Heart right ventricle (tissue), 16 donors: ENCODE measurements around the gene GPT2. TPM values are rescaled to one million over a fixed set of nuclear protein-coding genes. Genes with fewer than 3 reads are reported as not detected.

Experiments used
- ATAC-seq, 8 donors: fragments of 200-7000 bp; cut with Tn5 transposase; one replicate each; pipeline ENCODE4 v1.9.1; 2020; ENCODE audit warnings: mild to moderate bottlenecking in 8 of 8, moderate library complexity in 8 of 8, moderate number of reproducible peaks in 1 of 8
- DNase-seq, 2 donors: peaks; one replicate each; pipeline ENCODE4 v3.0.0-alpha.2; 2020
- H3K27ac ChIP-seq, 10 donors: fragments of 200-600 bp; sonication (generic) in 2 of 10; one replicate each; pipeline versions ENCODE4 v1.5.0 to v1.8.0; 2020 to 2022; ENCODE audit warnings: mild to moderate bottlenecking in 3 of 10
- H3K27me3 ChIP-seq, 7 donors: fragments of 200-600 bp; one replicate each; pipeline ENCODE4 v1.8.0; 2021 to 2022; ENCODE audit warnings: mild to moderate bottlenecking in 2 of 7
- H3K36me3 ChIP-seq, 9 donors: fragments of 200-600 bp; sonication (generic) in 1 of 9; one replicate each; pipeline versions ENCODE4 v1.5.0 to v1.8.0; 2020 to 2022; ENCODE audit warnings: mild to moderate bottlenecking in 2 of 9
- H3K4me1 ChIP-seq, 9 donors: fragments of 200-600 bp; sonication (generic) in 1 of 9; one replicate each; pipeline versions ENCODE4 v1.5.0 to v1.8.0; 2020 to 2022; ENCODE audit warnings: mild to moderate bottlenecking in 4 of 9
- H3K4me3 ChIP-seq, 10 donors: fragments of 200-600 bp; sonication (generic) in 2 of 10; one replicate each; pipeline versions ENCODE4 v1.5.0 to v1.8.0; 2020 to 2022; ENCODE audit warnings: mild to moderate bottlenecking in 7 of 10, moderate library complexity in 2 of 10
- H3K9me3 ChIP-seq, 11 donors: fragments of 200-600 bp in 10 of 11; sonication (generic) in 2 of 11; one replicate each; pipeline versions ENCODE4 v1.5.0 to v1.8.0; 2013 to 2022; ENCODE audit warnings: mild to moderate bottlenecking in 2 of 11, control low read depth in 1 of 11, moderate library complexity in 1 of 11
- WGBS, 2 donors: extraction: QIAGEN DNeasy Blood & Tissue Kit; methylation state at CpG; one replicate each; pipeline ENCODE4 v1.1.7; 2013; ENCODE audit warnings: inconsistent platforms in 1 of 2; 5-methylcytosine and 5-hydroxymethylcytosine counted together
- intact Hi-C, 10 donors: fragments of 100-400 bp; cut with DNase I; formaldehyde crosslinking; loops; one replicate each; pipeline versions ENCODE4 v1.11.1 to v1.14.2; 2022
- polyA plus RNA-seq, 2 donors: library from polyadenylated mRNA; stranded (reverse); fragments of 200-250 nt; gene quantifications; one replicate each; pipeline ENCODE4 v1.2.3, GENCODE V29; 2013
- total RNA-seq, 10 donors: library from RNA; stranded (reverse); fragmentation: NEBNext Ultra II Directional in 3 of 10; extraction: Animal tissue kit (Norgen Biotek cat#: 25700) in 3 of 10; gene quantifications; one replicate each; pipeline versions ENCODE4 v1.2.1 to v1.2.4, GENCODE V29; 2021 to 2023
- TF ChIP-seq, protein P1 (sequence below), 9 donors: fragments of 200-600 bp; sonication (generic) in 2 of 9; IDR thresholded peaks; one replicate each; pipeline versions ENCODE4 v1.5.0 to v1.8.0; 2021 to 2022; ENCODE audit warnings: antibody characterized with exemption in 9 of 9, mild to moderate bottlenecking in 5 of 9, moderate library complexity in 1 of 9
- donor health status: Arrhythmogenic right ventricular cardiomyopathy.
- donor health status: ischemic (EF 13 %, LVEDD 7.1; RV severe dilation, severe dysfunction).
- donor health status: healthy with polysubstance abuse.
- donor health status: DM: no; HTN: yes; CAD: no.
- donor health status: DM: no; HTN: no; CAD: no.
- donor health status: ischemic (EF 25% LVEDD 6.9; RV normal size, moderate dysfunction).
- donor health status: ischemic (EF 25% LVEDD 5.7; RV mildly dilated, moderate dysfunction).
- donor health status: healthy.
- donor health status: DM: yes; HTN: yes; CAD: no.
- donor health status: Ischemic cardiomyopathy.
- donor health status: ischemic (EF 35%, LVEDD 5.7; RV mildly dilated, moderate dysfunction).
- donor health status: nonischemic (EF 11% LVEDD 7.7; RV severe dilation, severe dysfunction).
- donor health status: DM: yes; HTN: yes; CAD: no.
- donor health status: PGD.
- donor health status: ischemic (EF 29% LVEDD 5.4; RV normal size, mild dysfunction).
- donor health status: nonischemic (EF 23%, LVEDD 6.1; RV moderate dilation, normal function).

GPT2 gene
- total and polyA plus RNA-seq, 12 donors: 6.7 to 23.7 (median 17.3) TPM

DNA sequence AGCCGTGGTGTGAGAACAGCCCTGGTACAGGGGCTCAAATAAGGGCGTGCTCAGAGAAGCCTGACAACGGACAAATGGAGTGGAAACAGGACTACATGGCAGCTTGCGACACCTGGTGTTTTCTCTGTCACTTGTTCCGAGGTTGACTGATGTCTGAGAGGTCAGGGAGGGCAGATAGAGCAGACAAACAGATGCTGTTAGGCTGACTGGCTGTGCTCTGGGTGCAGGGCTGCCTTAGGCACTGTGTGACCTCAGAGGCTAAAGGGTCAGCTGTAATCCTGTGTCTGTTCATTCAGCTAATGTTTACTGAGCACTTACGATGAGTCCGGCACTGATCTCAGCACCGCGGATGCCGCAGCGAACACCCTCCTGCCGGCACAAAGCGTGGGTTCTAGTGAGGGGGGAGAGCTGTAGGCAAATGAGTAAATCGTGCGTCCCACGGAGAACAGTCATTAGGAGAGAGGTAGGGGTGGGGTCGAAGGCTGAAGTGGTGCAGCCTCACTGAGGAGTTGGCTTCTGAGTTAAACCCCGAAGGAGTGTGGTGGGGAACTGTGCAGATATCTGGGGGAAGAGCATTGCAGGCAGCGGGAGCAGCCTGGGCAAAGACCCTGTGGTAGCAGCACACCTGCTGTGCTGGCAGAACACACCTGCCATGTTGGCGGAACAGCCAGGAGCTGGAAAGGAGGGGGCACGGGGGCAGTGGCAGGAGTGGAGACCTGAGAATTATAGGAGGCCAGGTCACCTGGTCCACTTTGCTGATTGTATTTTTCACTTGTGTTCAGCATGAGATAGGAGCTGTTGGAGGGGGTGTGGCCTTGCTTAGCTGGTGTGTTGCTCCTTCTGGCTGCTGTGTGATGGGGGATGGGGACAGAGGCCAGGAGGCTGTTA lies 35.0 kb downstream of the GPT2 start:
- DNase-seq: no peak

DNA sequence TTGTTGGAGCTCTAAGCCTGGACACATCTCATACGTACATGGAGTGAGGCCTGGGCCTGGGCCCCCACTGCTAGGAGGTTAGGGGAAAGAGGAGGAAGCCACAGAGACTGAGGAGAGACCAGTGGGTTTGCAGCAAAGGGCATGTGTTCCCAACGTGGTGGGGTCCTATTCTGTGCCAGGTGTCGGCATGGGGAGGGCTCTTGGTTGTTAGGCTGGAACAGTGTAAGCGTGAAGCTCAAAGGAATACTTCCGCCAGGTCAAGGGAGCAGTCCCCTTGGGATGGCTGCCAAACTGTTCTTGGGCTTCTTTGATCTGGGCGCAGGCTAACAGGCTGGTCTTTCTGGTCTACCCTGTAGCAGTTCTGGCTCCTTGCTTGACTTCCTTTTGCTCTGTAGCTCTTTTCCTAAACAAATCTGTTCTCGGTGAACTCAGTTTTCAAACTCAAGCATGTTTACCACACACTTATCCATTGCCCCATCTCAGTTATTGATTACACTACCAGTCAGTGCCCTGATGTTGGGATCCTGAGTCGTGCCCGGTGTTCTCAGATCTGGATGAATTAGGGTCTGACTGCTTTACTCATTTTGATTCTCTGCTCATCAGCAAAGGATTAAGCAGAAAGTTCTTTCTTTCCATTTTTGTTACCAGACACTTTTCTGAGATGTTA lies 36.4 kb downstream of the GPT2 start:
- peaks cover 0 to 10% (median 0%) of the 10 kb centered on the region in 9 donors for H3K4me1 ChIP-seq
- H3K9me3 ChIP-seq: no peaks in the 10 kb centered on the region
- WGBS, 2 donors: 75 to 78% methylated on average over 9 of the region's 9 CpGs
- DNase-seq (no peak), ATAC-seq (no peak)
- H3K27ac ChIP-seq: no peak overlapping the region
- no peak overlapping the region for H3K4me3 ChIP-seq
- peaks cover 0 to 31% (median 0%) of the 10 kb centered on the region in 9 donors for H3K36me3 ChIP-seq
- intact Hi-C loops: no loop called here
- H3K27me3 ChIP-seq: no peaks in the 10 kb centered on the region
- TF ChIP-seq, protein P1, sequence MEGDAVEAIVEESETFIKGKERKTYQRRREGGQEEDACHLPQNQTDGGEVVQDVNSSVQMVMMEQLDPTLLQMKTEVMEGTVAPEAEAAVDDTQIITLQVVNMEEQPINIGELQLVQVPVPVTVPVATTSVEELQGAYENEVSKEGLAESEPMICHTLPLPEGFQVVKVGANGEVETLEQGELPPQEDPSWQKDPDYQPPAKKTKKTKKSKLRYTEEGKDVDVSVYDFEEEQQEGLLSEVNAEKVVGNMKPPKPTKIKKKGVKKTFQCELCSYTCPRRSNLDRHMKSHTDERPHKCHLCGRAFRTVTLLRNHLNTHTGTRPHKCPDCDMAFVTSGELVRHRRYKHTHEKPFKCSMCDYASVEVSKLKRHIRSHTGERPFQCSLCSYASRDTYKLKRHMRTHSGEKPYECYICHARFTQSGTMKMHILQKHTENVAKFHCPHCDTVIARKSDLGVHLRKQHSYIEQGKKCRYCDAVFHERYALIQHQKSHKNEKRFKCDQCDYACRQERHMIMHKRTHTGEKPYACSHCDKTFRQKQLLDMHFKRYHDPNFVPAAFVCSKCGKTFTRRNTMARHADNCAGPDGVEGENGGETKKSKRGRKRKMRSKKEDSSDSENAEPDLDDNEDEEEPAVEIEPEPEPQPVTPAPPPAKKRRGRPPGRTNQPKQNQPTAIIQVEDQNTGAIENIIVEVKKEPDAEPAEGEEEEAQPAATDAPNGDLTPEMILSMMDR (IDR thresholded peaks at IDR 0.05): no peak

More for the DNA sequence above, 35.0 kb downstream of the GPT2 start:
- no peak overlapping the region for H3K4me3 ChIP-seq
- no peaks in the 10 kb centered on the region for H3K9me3 ChIP-seq
- peaks cover 0 to 31% (median 0%) of the 10 kb centered on the region in 9 donors for H3K36me3 ChIP-seq
- 79 to 81% methylated on average over 21 of the region's 21 CpGs for WGBS, 2 donors
- H3K27ac ChIP-seq: no peak overlapping the region
- TF ChIP-seq, protein P1 (IDR thresholded peaks at IDR 0.05): no peak
- intact Hi-C loops: loop anchor here in 1 of 10 donors (10.0 kb wide), 1 partner anchor 244 kb away; no protein-coding TSS in a partner anchor
- H3K4me1 ChIP-seq: peaks cover 0 to 8% (median 0%) of the 10 kb centered on the region in 9 donors
- ATAC-seq: no peak
- no peaks in the 10 kb centered on the region for H3K27me3 ChIP-seq

DNA sequence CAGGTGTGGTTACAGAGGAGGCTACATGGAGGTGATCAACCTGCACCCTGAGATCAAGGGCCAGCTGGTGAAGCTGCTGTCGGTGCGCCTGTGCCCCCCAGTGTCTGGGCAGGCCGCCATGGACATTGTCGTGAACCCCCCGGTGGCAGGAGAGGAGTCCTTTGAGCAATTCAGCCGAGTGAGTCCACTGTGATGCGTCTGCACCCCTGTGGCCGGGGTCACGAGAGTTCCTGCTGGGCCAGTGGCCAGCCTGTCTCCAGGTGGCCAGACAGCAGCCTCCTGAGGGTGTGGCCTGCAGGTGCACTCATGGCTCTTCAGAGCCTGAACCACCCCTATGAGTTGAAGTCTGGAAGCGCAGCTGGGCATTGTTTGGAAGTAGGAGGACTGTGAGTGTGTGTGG lies 38.1 kb downstream of the GPT2 start:
- ATAC-seq: no peak
- WGBS, 2 donors: 93 to 96% methylated on average over 10 of the region's 10 CpGs
- intact Hi-C loops: no loop called here

More for the DNA sequence above, 38.1 kb downstream of the GPT2 start:
- TF ChIP-seq, protein P1 (IDR thresholded peaks at IDR 0.05): no peak
- Histone ChIP-seq H3K4me1 (peaks cover 0 to 14% (median 3%) of the 10 kb centered on the region in 9 donors), H3K27me3 (no peaks in the 10 kb centered on the region), H3K4me3 (no peak overlapping the region), H3K9me3 (no peaks in the 10 kb centered on the region), H3K27ac (no peak overlapping the region), H3K36me3 (peaks cover 0 to 38% (median 0%) of the 10 kb centered on the region in 9 donors)
- no peak for DNase-seq
